MM.1S (cell line): ENCODE results near the gene CIITA.

Experiments
- DNase-seq: peaks from one replicate; pipeline ENCODE4 v3.0.0-alpha.2; 2015
- H2AFZ ChIP-seq: fragments of 300-600 bp; sonication (generic); 2 replicates; pipeline ENCODE4 v1.6.0; 2016; ENCODE audit warnings: antibody characterized with exemption, low read length
- H3F3A ChIP-seq: fragments of 300-600 bp; sonication (generic); 2 replicates; pipeline ENCODE4 v1.6.1; 2016; ENCODE audit warnings: mild to moderate bottlenecking, antibody characterized with exemption, low read length, moderate library complexity, mixed read lengths; ENCODE audit not compliant: insufficient read depth
- H3K27ac ChIP-seq: fragments of 300-600 bp; sonication (generic); 2 replicates; pipeline ENCODE4 v1.5.1; 2016; ENCODE audit warnings: mild to moderate bottlenecking, low read length
- H3K27me3 ChIP-seq: fragments of 300-600 bp; sonication (generic); replicated peaks from 2 replicates; pipeline ENCODE4 v1.6.0; 2016; ENCODE audit warnings: low read length; ENCODE audit not compliant: insufficient read depth
- H3K36me3 ChIP-seq: fragments of 300-600 bp; sonication (generic); replicated peaks from 2 replicates; pipeline ENCODE4 v1.6.1; 2016; ENCODE audit warnings: mild to moderate bottlenecking, low read length, mixed read lengths; ENCODE audit not compliant: insufficient read depth
- H3K4me1 ChIP-seq: fragments of 300-600 bp; sonication (generic); 2 replicates; pipeline ENCODE4 v1.6.1; 2016; ENCODE audit warnings: low read length, mixed read lengths
- H3K4me2 ChIP-seq: fragments of 300-600 bp; sonication (generic); 2 replicates; pipeline ENCODE4 v1.6.0; 2016; ENCODE audit warnings: low read depth, low read length
- H3K4me3 ChIP-seq: fragments of 300-600 bp; sonication (generic); 2 replicates; pipeline ENCODE4 v1.5.1; 2016; ENCODE audit warnings: low read length, mixed read lengths
- H3K79me2 ChIP-seq: fragments of 300-600 bp; sonication (generic); 2 replicates; pipeline ENCODE4 v1.6.1; 2016; ENCODE audit warnings: mixed run types, low read length, mixed read lengths
- H3K9ac ChIP-seq: fragments of 300-600 bp; sonication (generic); 2 replicates; pipeline ENCODE4 v1.6.1; 2016; ENCODE audit warnings: low read length, mixed read lengths
- H3K9me2 ChIP-seq: fragments of 300-600 bp; sonication (generic); replicated peaks from 2 replicates; pipeline ENCODE4 v1.6.1; 2016; ENCODE audit warnings: mild to moderate bottlenecking, low read length, mixed read lengths; ENCODE audit not compliant: insufficient read depth
- H3K9me3 ChIP-seq: fragments of 300-600 bp; sonication (generic); replicated peaks from 2 replicates; pipeline ENCODE4 v1.6.1; 2016; ENCODE audit warnings: mild to moderate bottlenecking, low read length, mixed read lengths; ENCODE audit not compliant: insufficient read depth
- H4K20me1 ChIP-seq: fragments of 300-600 bp; sonication (generic); 2 replicates; pipeline ENCODE4 v1.6.1; 2016; ENCODE audit warnings: mild to moderate bottlenecking, low read length, moderate library complexity, mixed read lengths; ENCODE audit not compliant: insufficient read depth
- CTCF ChIP-seq: fragments of 300-600 bp; sonication (generic); IDR thresholded peaks from 2 replicates; pipeline ENCODE4 v1.5.1; 2016; ENCODE audit warnings: antibody characterized with exemption, low read length, mixed read lengths
- EZH2 ChIP-seq: fragments of 300-600 bp; sonication (generic); optimal IDR thresholded peaks from 2 replicates; pipeline ENCODE3; 2017; ENCODE audit warnings: low read depth, mild to moderate bottlenecking, antibody characterized with exemption, low read length, mixed read lengths
- EZH2phosphoT487 ChIP-seq: fragments of 300-600 bp; sonication (generic); IDR thresholded peaks from 2 replicates; pipeline ENCODE4 v1.6.1; 2018; ENCODE audit warnings: antibody characterized with exemption, low read length

Gene CIITA

GRCh38 chr16:10919003-10919351, 42.0 kb downstream of the CIITA start:
- H3K9me2 ChIP-seq = no peaks in the 10 kb centered on the region
- TF ChIP-seq CTCF (no peak), EZH2 (no peak), EZH2phosphoT487 (no peak)
- no peak overlapping the region for H2AFZ ChIP-seq
- no peaks in the 10 kb centered on the region for H4K20me1 ChIP-seq
- H3K27ac ChIP-seq = no peak overlapping the region
- no peak for DNase-seq
- no peaks in the 10 kb centered on the region for H3K79me2 ChIP-seq
- no peaks in the 10 kb centered on the region for H3K9me3 ChIP-seq
- no peaks in the 10 kb centered on the region; the same call in 1 of the 2 replicates for H3K36me3 ChIP-seq
- no peaks in the 10 kb centered on the region for H3K4me1 ChIP-seq
- no peaks in the 10 kb centered on the region for H3K27me3 ChIP-seq
- no peak overlapping the region for H3K4me3 ChIP-seq
- no peak overlapping the region for H3K9ac ChIP-seq
- H3F3A ChIP-seq = peaks cover 3% of the 10 kb centered on the region
- H3K4me2 ChIP-seq = no peak overlapping the region

- no peaks in the 10 kb centered on the region for H3K9me2 ChIP-seq
- H3K9me3 ChIP-seq = no peaks in the 10 kb centered on the region
- H3K36me3 ChIP-seq = no peaks in the 10 kb centered on the region; the same call in 1 of the 2 replicates
- TF ChIP-seq EZH2 (no peak), EZH2phosphoT487 (no peak), CTCF (no peak)
- peaks cover 3% of the 10 kb centered on the region for H3F3A ChIP-seq
- no peak overlapping the region for H3K27ac ChIP-seq
- H3K4me1 ChIP-seq = no peaks in the 10 kb centered on the region
- no peaks in the 10 kb centered on the region for H4K20me1 ChIP-seq
- no peak overlapping the region for H3K4me3 ChIP-seq
- H3K79me2 ChIP-seq = no peaks in the 10 kb centered on the region
- no peak overlapping the region for H2AFZ ChIP-seq
- no peaks in the 10 kb centered on the region for H3K27me3 ChIP-seq
- DNase-seq = no peak
- no peak overlapping the region for H3K4me2 ChIP-seq
- no peak overlapping the region for H3K9ac ChIP-seq
Measured at GRCh38 chr16:10920726-10921427, 43.9 kb downstream of the CIITA start.

GRCh38 chr16:10921536-10922327, 44.7 kb downstream of the CIITA start:
- H3K27me3 ChIP-seq = no peaks in the 10 kb centered on the region
- no peak overlapping the region for H2AFZ ChIP-seq
- H3K9me3 ChIP-seq = no peaks in the 10 kb centered on the region
- H3K9me2 ChIP-seq = no peaks in the 10 kb centered on the region
- H3F3A ChIP-seq = peaks cover 3% of the 10 kb centered on the region
- H3K9ac ChIP-seq = no peak overlapping the region
- no peaks in the 10 kb centered on the region for H3K4me1 ChIP-seq
- H3K79me2 ChIP-seq = no peaks in the 10 kb centered on the region
- no peak overlapping the region for H3K27ac ChIP-seq
- H3K4me2 ChIP-seq = no peak overlapping the region
- no peaks in the 10 kb centered on the region; the same call in 1 of the 2 replicates for H3K36me3 ChIP-seq
- TF ChIP-seq EZH2phosphoT487 (no peak), CTCF (no peak), EZH2 (no peak)
- DNase-seq = no peak
- no peak overlapping the region for H3K4me3 ChIP-seq
- H4K20me1 ChIP-seq = no peaks in the 10 kb centered on the region
